Measurements from ENCODE around the gene CYP17A1. TPM values are rescaled to one million over a fixed set of nuclear protein-coding genes. Genes with fewer than 3 reads are reported as not detected.

The CYP17A1 gene
- polyA plus RNA-seq, 1 of the 3 experiments (the other 2 are of a cell fraction) = not detected

DNA sequence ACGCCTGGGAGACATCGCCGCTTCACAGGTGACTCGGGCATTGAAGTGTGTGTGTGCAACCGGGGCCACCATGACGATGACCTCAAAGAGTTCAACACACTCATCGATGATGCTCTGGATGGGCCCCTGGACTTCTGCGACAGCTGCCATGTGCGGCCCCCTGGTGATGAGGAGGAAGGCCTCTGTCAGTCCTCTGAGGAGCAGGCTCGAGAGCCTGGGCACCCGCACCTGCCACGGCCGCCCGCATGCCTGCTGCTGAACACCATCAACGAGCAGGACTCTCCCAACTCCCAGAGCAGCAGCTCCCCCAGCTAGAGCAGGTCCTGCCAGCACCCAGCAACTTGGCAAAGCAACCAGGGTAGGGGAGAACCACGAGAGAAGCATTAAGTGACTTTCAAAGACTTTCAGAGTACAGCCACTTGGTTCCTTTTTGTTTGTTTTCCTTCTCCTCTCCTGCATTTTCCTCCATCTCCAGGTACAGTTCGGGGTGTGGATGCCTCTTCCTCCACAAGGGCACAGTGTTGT, 24.1 kb downstream of the CYP17A1 start (continued):
- TF ChIP-seq, protein P1, sequence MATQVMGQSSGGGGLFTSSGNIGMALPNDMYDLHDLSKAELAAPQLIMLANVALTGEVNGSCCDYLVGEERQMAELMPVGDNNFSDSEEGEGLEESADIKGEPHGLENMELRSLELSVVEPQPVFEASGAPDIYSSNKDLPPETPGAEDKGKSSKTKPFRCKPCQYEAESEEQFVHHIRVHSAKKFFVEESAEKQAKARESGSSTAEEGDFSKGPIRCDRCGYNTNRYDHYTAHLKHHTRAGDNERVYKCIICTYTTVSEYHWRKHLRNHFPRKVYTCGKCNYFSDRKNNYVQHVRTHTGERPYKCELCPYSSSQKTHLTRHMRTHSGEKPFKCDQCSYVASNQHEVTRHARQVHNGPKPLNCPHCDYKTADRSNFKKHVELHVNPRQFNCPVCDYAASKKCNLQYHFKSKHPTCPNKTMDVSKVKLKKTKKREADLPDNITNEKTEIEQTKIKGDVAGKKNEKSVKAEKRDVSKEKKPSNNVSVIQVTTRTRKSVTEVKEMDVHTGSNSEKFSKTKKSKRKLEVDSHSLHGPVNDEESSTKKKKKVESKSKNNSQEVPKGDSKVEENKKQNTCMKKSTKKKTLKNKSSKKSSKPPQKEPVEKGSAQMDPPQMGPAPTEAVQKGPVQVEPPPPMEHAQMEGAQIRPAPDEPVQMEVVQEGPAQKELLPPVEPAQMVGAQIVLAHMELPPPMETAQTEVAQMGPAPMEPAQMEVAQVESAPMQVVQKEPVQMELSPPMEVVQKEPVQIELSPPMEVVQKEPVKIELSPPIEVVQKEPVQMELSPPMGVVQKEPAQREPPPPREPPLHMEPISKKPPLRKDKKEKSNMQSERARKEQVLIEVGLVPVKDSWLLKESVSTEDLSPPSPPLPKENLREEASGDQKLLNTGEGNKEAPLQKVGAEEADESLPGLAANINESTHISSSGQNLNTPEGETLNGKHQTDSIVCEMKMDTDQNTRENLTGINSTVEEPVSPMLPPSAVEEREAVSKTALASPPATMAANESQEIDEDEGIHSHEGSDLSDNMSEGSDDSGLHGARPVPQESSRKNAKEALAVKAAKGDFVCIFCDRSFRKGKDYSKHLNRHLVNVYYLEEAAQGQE (IDR thresholded peaks at IDR 0.05; ENCODE audit: low read depth, low read length) = no peak
- TF ChIP-seq, protein P2, sequence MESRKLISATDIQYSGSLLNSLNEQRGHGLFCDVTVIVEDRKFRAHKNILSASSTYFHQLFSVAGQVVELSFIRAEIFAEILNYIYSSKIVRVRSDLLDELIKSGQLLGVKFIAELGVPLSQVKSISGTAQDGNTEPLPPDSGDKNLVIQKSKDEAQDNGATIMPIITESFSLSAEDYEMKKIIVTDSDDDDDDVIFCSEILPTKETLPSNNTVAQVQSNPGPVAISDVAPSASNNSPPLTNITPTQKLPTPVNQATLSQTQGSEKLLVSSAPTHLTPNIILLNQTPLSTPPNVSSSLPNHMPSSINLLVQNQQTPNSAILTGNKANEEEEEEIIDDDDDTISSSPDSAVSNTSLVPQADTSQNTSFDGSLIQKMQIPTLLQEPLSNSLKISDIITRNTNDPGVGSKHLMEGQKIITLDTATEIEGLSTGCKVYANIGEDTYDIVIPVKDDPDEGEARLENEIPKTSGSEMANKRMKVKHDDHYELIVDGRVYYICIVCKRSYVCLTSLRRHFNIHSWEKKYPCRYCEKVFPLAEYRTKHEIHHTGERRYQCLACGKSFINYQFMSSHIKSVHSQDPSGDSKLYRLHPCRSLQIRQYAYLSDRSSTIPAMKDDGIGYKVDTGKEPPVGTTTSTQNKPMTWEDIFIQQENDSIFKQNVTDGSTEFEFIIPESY (IDR thresholded peaks at IDR 0.05; ENCODE audit: borderline replicate concordance, low read depth) = no peak
- TF ChIP-seq TCF12 (IDR thresholded peaks at IDR 0.05) (no peak), ELF1 (IDR thresholded peaks at IDR 0.05) (no peak), RCOR1 (IDR thresholded peaks at IDR 0.05; ENCODE audit: low read length) (no peak), JUND (IDR thresholded peaks at IDR 0.05) (no peak), NFIC (IDR thresholded peaks at IDR 0.05; ENCODE audit: borderline replicate concordance) (no peak), TAF1 (IDR thresholded peaks at IDR 0.05; ENCODE audit: borderline replicate concordance, low read depth, low read length) (no peak)
- TF ChIP-seq, protein P3, sequence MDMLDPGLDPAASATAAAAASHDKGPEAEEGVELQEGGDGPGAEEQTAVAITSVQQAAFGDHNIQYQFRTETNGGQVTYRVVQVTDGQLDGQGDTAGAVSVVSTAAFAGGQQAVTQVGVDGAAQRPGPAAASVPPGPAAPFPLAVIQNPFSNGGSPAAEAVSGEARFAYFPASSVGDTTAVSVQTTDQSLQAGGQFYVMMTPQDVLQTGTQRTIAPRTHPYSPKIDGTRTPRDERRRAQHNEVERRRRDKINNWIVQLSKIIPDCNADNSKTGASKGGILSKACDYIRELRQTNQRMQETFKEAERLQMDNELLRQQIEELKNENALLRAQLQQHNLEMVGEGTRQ (IDR thresholded peaks at IDR 0.05; ENCODE audit: borderline replicate concordance, low read depth, low read length) = no peak

DNA sequence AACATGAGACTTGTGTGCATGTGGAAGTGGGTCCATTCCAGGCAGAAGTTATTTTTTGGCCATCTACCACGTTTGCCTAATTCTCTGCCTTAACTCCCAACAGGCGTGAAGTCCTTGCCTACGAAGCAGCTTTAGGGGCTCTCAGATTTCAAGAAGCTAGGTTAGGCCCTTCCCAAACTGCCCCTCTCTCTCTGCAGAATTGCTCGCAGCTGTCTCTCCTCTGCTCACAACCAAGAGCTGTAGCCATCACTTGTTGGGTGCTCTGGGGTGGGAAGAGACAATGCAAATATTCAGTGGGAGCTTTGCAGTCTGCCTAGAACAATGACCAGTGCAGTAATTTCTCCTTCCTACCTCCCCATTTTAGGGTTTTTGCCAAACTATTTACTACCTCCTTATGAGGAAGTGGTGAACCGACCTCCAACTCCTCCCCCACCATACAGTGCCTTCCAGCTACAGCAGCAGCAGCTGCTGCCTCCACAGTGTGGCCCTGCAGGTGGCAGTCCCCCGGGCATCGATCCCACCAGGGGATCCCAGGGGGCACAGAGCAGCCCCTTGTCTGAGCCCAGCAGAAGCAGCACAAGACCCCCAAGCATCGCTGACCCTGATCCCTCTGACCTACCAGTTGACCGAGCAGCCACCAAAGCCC, 24.9 kb downstream of the CYP17A1 start:
- Histone ChIP-seq H3K9ac (no peak overlapping the region), H3K9me2 (no peaks in the 10 kb centered on the region), H3K9me3 (no peaks in the 10 kb centered on the region), H3K27ac (ENCODE audit: low read depth in 2 of 2, low read length in 1 of 2) (no peak overlapping the region), H3K36me3 (replicated peaks in 1 of 2; ENCODE audit: control insufficient read depth in 1 of 2, insufficient read depth in 2 of 2, low read length in 1 of 2) (peaks cover 16 to 39% of the 10 kb centered on the region in 2 experiments), H4K20me1 (ENCODE audit: insufficient read depth) (no peaks in the 10 kb centered on the region), H3F3A (replicated peaks; ENCODE audit: insufficient read depth) (peaks cover 18% of the 10 kb centered on the region), H3K4me3 (ENCODE audit: low read depth in 2 of 2, low read length in 1 of 2) (no peak overlapping the region), H3K4me1 (ENCODE audit: control insufficient read depth in 1 of 2, insufficient read depth in 2 of 2, low read depth in 1 of 2, low read length in 1 of 2) (peaks cover 0 to 8% of the 10 kb centered on the region in 2 experiments; a peak in 2 of 4 replicates), H2AFZ (ENCODE audit: low read depth) (no peak overlapping the region), H3K27me3 (ENCODE audit: insufficient read depth) (no peaks in the 10 kb centered on the region), H3K79me2 (ENCODE audit: insufficient read depth) (peaks cover 3% of the 10 kb centered on the region; the same call in 1 of the 2 replicates), H3K4me2 (no peak overlapping the region)
- WGBS (ENCODE audit: low lambda C conversion rate) = 97% methylated on average over 7 of the region's 9 CpGs
- POLR2A ChIA-PET = no interaction called here
- CTCF ChIA-PET = interaction anchor here (0.9 kb wide), 2 partner anchors 20 to 521 kb away, joined by 3 to 4 read pairs; no protein-coding TSS in a partner anchor
- no peak for DNase-seq
- TF ChIP-seq GATA2 (CRISPR knock-in tag; IDR thresholded peaks at IDR 0.05) (no peak), MEF2A (IDR thresholded peaks at IDR 0.05; ENCODE audit: borderline replicate concordance, low read depth) (no peak), RFX5 (IDR thresholded peaks at IDR 0.05; ENCODE audit: low read length) (no peak), EP300 (IDR thresholded peaks at IDR 0.05; ENCODE audit: borderline replicate concordance in 1 of 2, low read depth in 1 of 2, low read length in 1 of 2) (no peak), NFIC (IDR thresholded peaks at IDR 0.05; ENCODE audit: borderline replicate concordance) (no peak), ELF1 (IDR thresholded peaks at IDR 0.05) (no peak), TEAD4 (IDR thresholded peaks at IDR 0.05; ENCODE audit: borderline replicate concordance, insufficient read depth) (no peak), YY1 (IDR thresholded peaks at IDR 0.05; ENCODE audit: low read depth) (no peak)
- TF ChIP-seq, protein P1 (IDR thresholded peaks at IDR 0.05; ENCODE audit: low read depth, low read length) = no peak
- TF ChIP-seq, protein P4, sequence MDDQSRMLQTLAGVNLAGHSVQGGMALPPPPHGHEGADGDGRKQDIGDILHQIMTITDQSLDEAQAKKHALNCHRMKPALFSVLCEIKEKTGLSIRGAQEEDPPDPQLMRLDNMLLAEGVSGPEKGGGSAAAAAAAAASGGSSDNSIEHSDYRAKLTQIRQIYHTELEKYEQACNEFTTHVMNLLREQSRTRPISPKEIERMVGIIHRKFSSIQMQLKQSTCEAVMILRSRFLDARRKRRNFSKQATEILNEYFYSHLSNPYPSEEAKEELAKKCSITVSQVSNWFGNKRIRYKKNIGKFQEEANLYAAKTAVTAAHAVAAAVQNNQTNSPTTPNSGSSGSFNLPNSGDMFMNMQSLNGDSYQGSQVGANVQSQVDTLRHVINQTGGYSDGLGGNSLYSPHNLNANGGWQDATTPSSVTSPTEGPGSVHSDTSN (IDR thresholded peaks at IDR 0.05) = no peak

All from SK-N-SH (cell line).